Smooth muscle cell (in vitro differentiated cells): ENCODE data around the gene ACP3. TPM values are rescaled to one million over a fixed set of nuclear protein-coding genes. Genes with fewer than 3 reads are reported as not detected.
"Not testable (repeated sequence)": the region's sequence is repeated elsewhere in the genome, so short reads cannot be mapped to it uniquely, and the experiment has no call there.

Experiments used
- DNase-seq: peaks from one replicate; lab custom pipeline; 2025; ENCODE audit not compliant: unreplicated experiment; lab: John Stamatoyannopoulos, UW
- H2AFZ ChIP-seq: fragments of 200-600 bp; sonication (generic); 2 replicates; pipeline ENCODE4 v1.6.0; 2016; ENCODE audit warnings: antibody characterized with exemption, low read depth, mild to moderate bottlenecking
- H3F3A ChIP-seq: fragments of 200-600 bp; sonication (generic); 2 replicates; pipeline ENCODE4 v1.6.0; 2017; ENCODE audit warnings: antibody characterized with exemption, low read depth
- H3K27ac ChIP-seq: fragments of 200-600 bp; sonication (generic); 2 replicates; pipeline ENCODE4 v1.5.1; 2016; ENCODE audit warnings: low read depth, mild to moderate bottlenecking
- H3K27me3 ChIP-seq: fragments of 200-600 bp; sonication (generic); 2 replicates; pipeline ENCODE4 v1.6.1; 2016; ENCODE audit warnings: low read depth, mild to moderate bottlenecking
- H3K36me3 ChIP-seq: fragments of 200-600 bp; sonication (generic); 2 replicates; pipeline ENCODE4 v1.5.1; 2016; ENCODE audit warnings: low read depth
- H3K4me1 ChIP-seq: fragments of 200-600 bp; sonication (generic); 2 replicates; pipeline ENCODE4 v1.5.1; 2016; ENCODE audit warnings: low read depth
- H3K4me2 ChIP-seq: fragments of 200-600 bp; sonication (generic); 2 replicates; pipeline ENCODE4 v1.6.0; 2016; ENCODE audit warnings: mild to moderate bottlenecking
- H3K4me3 ChIP-seq: fragments of 200-600 bp; sonication (generic); 2 replicates; pipeline ENCODE4 v1.5.1; 2016; ENCODE audit warnings: mild to moderate bottlenecking
- H3K79me2 ChIP-seq: fragments of 200-600 bp; sonication (generic); 2 replicates; pipeline ENCODE4 v1.6.0; 2016; ENCODE audit warnings: low read depth, mild to moderate bottlenecking
- H3K9ac ChIP-seq: fragments of 200-600 bp; sonication (generic); 2 replicates; pipeline ENCODE4 v1.6.0; 2016; ENCODE audit warnings: low read depth
- H3K9me3 ChIP-seq: fragments of 200-600 bp; sonication (generic); replicated peaks from 2 replicates; pipeline ENCODE4 v1.5.1; 2016; ENCODE audit warnings: low read depth
- H4K20me1 ChIP-seq: fragments of 200-600 bp; sonication (generic); 2 replicates; pipeline ENCODE4 v1.6.0; 2016; ENCODE audit warnings: low read depth
- CTCF ChIP-seq: fragments of 200-600 bp; sonication (generic); IDR thresholded peaks from 2 replicates; pipeline ENCODE4 v1.5.1; 2017; ENCODE audit warnings: borderline replicate concordance, mild to moderate bottlenecking, antibody characterized with exemption; ENCODE audit not compliant: insufficient read depth, poor library complexity, severe bottlenecking
- WGBS: methylation state at CpG from one replicate; pipeline ENCODE4 v1.1.7; 2016; ENCODE audit warnings: low lambda C conversion rate; 5-methylcytosine and 5-hydroxymethylcytosine counted together
- polyA plus RNA-seq: library from polyadenylated mRNA; unstranded; fragments of >200 nt; fragmentation: Nextera tagmentation; extraction: Ambion mirVana; gene quantifications from 2 replicates; pipeline ENCODE4 v1.2.1, GENCODE V29; 2016
- total RNA-seq: library from RNA; depleted of rRNA; stranded (reverse); fragments of >200 nt; gene quantifications from 2 replicates; pipeline ENCODE4 v1.2.3, GENCODE V29; 2014

ACP3 gene
- total and polyA plus RNA-seq, 2 experiments from 2014 or later, result 35.8 to 36.6 TPM

DNA sequence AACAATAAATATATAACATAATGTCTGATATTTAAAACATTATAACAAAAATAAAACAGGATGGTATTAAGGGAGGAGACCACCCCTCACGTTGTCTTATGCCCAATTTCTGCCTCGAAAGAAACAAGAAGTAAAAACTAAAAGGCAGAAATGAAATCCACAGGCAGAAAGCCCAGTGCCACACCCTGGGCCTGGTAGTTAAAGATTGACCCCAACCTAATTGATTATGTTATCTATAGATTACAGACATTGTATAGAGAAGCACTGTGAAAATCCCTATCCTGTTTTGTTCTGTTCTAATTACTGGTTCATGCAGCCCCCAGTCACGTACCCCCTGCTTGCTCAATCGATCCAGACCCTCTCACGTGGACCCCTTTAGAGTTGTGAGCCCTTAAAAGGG lies 22.3 kb upstream of the ACP3 start:
- TF ChIP-seq CTCF, result no peak
- Histone ChIP-seq H3K9me3 (no peaks in the 10 kb centered on the region), H3K27me3 (no peaks in the 10 kb centered on the region), H3K27ac (no peak overlapping the region), H3K4me3 (no peak overlapping the region), H3K36me3 (no peaks in the 10 kb centered on the region), H3K4me2 (no peak overlapping the region), H3K4me1 (no peaks in the 10 kb centered on the region), H3K79me2 (no peaks in the 10 kb centered on the region), H4K20me1 (no peaks in the 10 kb centered on the region), H3F3A (no peaks in the 10 kb centered on the region), H3K9ac (no peak overlapping the region), H2AFZ (no peak overlapping the region)
- WGBS, result 75% methylated on average over 5 of the region's 5 CpGs
- no peak for DNase-seq

- H3K9me3 ChIP-seq, H3K27me3 ChIP-seq, H3K36me3 ChIP-seq, H3K4me1 ChIP-seq, H3K4me2 ChIP-seq, H3K9ac ChIP-seq, H3K27ac ChIP-seq, H2AFZ ChIP-seq, H3F3A ChIP-seq, H3K4me3 ChIP-seq, H4K20me1 ChIP-seq, H3K79me2 ChIP-seq, DNase-seq: not testable (repeated sequence)
- 91% methylated on average over 6 of the region's 6 CpGs for WGBS
Measured at GRCh38 chr3:132303336-132304201, 13.6 kb upstream of the ACP3 start.

- not testable (repeated sequence) for H3K9me3 ChIP-seq, H3K9ac ChIP-seq, H4K20me1 ChIP-seq, H3K4me2 ChIP-seq, H3K79me2 ChIP-seq, H3K4me1 ChIP-seq, H3K4me3 ChIP-seq, H3K36me3 ChIP-seq, H3F3A ChIP-seq, H2AFZ ChIP-seq, H3K27me3 ChIP-seq, DNase-seq, H3K27ac ChIP-seq
- whole genome bisulfite sequencing, result 64% methylated on average over 2 of the region's 2 CpGs
Measured at GRCh38 chr3:132304351-132304750, 12.9 kb upstream of the ACP3 start.

DNA sequence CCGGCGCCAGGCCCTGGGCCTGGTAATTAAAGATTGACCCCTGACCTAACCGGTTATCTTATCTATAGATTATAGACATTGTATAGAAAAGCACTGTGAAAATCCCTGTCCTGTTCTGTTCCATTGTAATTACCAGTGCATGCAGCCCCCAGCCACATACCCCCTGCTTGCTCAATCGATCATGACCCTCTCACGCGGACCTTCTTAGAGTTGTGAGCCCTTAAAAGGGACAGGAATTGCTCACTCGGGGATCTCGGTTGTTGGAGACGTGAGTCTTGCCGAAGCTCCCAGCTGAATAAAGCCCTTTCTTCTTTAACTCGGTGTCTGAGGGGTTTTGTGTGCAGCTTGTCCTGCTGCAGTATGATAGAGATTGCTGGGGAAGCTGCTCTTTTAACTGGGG lies 7.2 kb upstream of the ACP3 start:
- not testable (repeated sequence) for H3K4me1 ChIP-seq, H3K9me3 ChIP-seq, H3K9ac ChIP-seq, H3K4me2 ChIP-seq, H3K27ac ChIP-seq, DNase-seq, H3F3A ChIP-seq, H3K36me3 ChIP-seq, H4K20me1 ChIP-seq, H3K79me2 ChIP-seq, H3K4me3 ChIP-seq, H3K27me3 ChIP-seq
- 46% methylated on average over 11 of the region's 11 CpGs for WGBS
- H2AFZ ChIP-seq, result peak overlapping the region; percentile 15

- TF ChIP-seq CTCF, result no peak
- Histone ChIP-seq H3K27ac (peak overlapping the region; percentile 76), H4K20me1 (no peaks in the 10 kb centered on the region), H3F3A (no peaks in the 10 kb centered on the region), H2AFZ (peak overlapping the region; percentile 60), H3K27me3 (no peaks in the 10 kb centered on the region), H3K4me3 (no peak overlapping the region), H3K4me1 (peaks cover 10% of the 10 kb centered on the region), H3K9me3 (no peaks in the 10 kb centered on the region), H3K9ac (no peak overlapping the region), H3K36me3 (no peaks in the 10 kb centered on the region), H3K4me2 (peak overlapping the region; percentile 81), H3K79me2 (no peaks in the 10 kb centered on the region)
- WGBS, result 60% methylated on average over 3 of the region's 3 CpGs
- no peak for DNase-seq
Measured at GRCh38 chr3:132311316-132311715, 5.9 kb upstream of the ACP3 start.
